Ascending aorta (tissue), 2 donors: Measurements from ENCODE around the gene TMEM263. TPM values are rescaled to one million over a fixed set of nuclear protein-coding genes. Genes with fewer than 3 reads are reported as not detected.

Experiments
- DNase-seq, 2 donors: peaks; one replicate each; pipeline ENCODE4 v3.0.0-alpha.2; 2019; ENCODE audit warnings: low spot score in 2 of 2
- H3K27ac ChIP-seq, 2 donors: fragments of 200-600 bp; sonication (generic); one replicate each; pipeline ENCODE4 v1.5.1; 2016 to 2017; ENCODE audit warnings: mild to moderate bottlenecking in 1 of 2
- H3K27me3 ChIP-seq: fragments of 200-600 bp; sonication (generic); one replicate; pipeline ENCODE4 v1.5.1; 2017
- H3K36me3 ChIP-seq, 2 donors: fragments of 200-600 bp; sonication (generic); one replicate each; pipeline ENCODE4 v1.5.1; 2016
- H3K4me1 ChIP-seq, 2 donors: fragments of 200-600 bp; sonication (generic); one replicate each; pipeline ENCODE4 v1.5.1; 2016 to 2017; ENCODE audit warnings: mild to moderate bottlenecking in 1 of 2
- H3K4me3 ChIP-seq, 2 donors: fragments of 200-600 bp; sonication (generic); one replicate each; pipeline ENCODE4 v1.5.1; 2016 to 2017; ENCODE audit warnings: mild to moderate bottlenecking in 1 of 2
- H3K9me3 ChIP-seq, 2 donors: fragments of 200-600 bp; sonication (generic); one replicate each; pipeline ENCODE4 v1.5.1; 2016
- intact Hi-C: fragments of 100-400 bp; cut with DNase I; formaldehyde crosslinking; loops from one replicate; pipeline ENCODE4 v1.15.1; 2023
- total RNA-seq: library from RNA; depleted of rRNA; stranded (reverse); fragments of >200 nt; gene quantifications from one replicate; pipeline ENCODE4 v1.1.0, GENCODE V29; 2016
- TF ChIP-seq, protein P1 (sequence below), 3 experiments: fragments of 200-600 bp in 2 of 3; fragments of 450-650 bp in 1 of 3; sonication (generic) in 2 of 3; IDR thresholded peaks; one replicate each; pipeline ENCODE4 v1.5.1; 2016 to 2019; ENCODE audit warnings: antibody characterized with exemption in 3 of 3, mild to moderate bottlenecking in 1 of 3, moderate library complexity in 1 of 3

TMEM263 gene
- total RNA-seq, 1 donor from 2014 or later, result 27.0 TPM

DNA sequence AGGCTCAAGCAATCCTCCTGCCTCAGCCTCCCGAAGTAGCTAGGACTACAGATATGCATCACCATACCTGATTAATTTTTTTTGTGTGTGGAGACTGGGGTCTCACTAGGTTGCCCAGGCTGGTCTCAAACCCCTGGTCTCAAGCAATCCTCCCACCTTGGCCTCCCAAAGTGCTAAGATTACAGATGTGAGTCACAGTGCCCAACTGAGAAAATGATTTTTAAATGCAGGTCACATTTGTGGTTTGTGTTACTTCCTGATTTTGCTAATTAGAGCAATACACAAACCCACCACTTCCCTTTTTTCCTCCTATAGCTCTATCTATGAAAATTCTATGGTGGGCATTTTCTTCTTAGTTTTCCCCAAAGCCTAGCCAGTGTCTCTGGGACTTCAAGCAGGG is 45.5 kb upstream of the TMEM263 start:
- H3K36me3 ChIP-seq, result no peaks in the 10 kb centered on the region
- TF ChIP-seq, protein P1, sequence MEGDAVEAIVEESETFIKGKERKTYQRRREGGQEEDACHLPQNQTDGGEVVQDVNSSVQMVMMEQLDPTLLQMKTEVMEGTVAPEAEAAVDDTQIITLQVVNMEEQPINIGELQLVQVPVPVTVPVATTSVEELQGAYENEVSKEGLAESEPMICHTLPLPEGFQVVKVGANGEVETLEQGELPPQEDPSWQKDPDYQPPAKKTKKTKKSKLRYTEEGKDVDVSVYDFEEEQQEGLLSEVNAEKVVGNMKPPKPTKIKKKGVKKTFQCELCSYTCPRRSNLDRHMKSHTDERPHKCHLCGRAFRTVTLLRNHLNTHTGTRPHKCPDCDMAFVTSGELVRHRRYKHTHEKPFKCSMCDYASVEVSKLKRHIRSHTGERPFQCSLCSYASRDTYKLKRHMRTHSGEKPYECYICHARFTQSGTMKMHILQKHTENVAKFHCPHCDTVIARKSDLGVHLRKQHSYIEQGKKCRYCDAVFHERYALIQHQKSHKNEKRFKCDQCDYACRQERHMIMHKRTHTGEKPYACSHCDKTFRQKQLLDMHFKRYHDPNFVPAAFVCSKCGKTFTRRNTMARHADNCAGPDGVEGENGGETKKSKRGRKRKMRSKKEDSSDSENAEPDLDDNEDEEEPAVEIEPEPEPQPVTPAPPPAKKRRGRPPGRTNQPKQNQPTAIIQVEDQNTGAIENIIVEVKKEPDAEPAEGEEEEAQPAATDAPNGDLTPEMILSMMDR (IDR thresholded peaks at IDR 0.05), result no peak
- no peaks in the 10 kb centered on the region for H3K27me3 ChIP-seq
- intact Hi-C loops, result loop anchor here (10.0 kb wide), 1 partner anchor 175 kb away; no protein-coding TSS in a partner anchor
- no peak overlapping the region for H3K4me3 ChIP-seq
- no peak overlapping the region for H3K27ac ChIP-seq
- H3K4me1 ChIP-seq, result no peaks in the 10 kb centered on the region
- no peak for DNase-seq
- H3K9me3 ChIP-seq, result no peaks in the 10 kb centered on the region

DNA sequence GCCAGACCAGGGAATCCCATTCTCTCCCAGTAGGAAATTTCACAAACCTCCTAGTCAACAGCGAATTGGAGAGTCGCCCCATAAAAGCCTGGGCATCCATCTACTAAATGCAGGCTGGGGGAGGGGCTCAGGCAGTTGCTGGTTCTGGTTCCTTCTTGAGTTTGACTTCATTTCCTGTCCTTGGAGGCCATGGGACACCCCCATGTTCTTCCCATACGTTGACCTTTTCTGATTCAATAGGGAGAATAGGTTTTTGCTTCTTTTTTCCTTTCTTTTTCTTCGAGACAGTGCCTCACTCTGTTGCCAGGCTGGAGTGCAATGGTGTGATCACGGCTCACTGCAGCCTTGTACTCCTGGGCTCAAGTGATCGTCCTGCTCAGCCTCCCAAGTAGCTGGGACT is 44.1 kb upstream of the TMEM263 start:
- Histone ChIP-seq H3K27me3 (no peaks in the 10 kb centered on the region), H3K4me3 (no peak overlapping the region), H3K9me3 (no peaks in the 10 kb centered on the region), H3K36me3 (no peaks in the 10 kb centered on the region), H3K4me1 (no peaks in the 10 kb centered on the region), H3K27ac (no peak overlapping the region)
- DNase-seq, result no peak
- TF ChIP-seq, protein P1 (IDR thresholded peaks at IDR 0.05), result no peak
- intact Hi-C loops, result loop anchor here (10.0 kb wide), 1 partner anchor 177 kb away; no protein-coding TSS in a partner anchor

DNA sequence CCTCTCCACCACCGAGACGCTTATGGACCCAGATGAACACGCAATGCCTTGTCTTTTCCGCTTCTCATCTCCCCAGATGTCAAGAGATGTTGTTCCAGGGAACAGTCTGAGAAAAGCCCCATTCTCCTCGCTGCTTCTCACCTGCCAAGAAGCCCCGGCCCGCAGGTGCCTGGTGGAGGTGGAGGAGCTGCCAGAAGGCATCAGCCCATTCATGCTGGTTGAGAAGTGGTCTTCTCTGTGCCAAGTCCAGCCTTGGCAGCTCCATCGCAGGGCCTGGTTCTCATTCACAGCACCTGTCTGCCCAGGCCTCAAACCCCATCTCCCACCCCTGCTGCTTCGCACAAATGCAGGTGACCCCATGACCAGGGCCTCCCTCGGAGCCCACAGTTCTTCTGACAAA is 42.3 kb upstream of the TMEM263 start:
- TF ChIP-seq, protein P1 (IDR thresholded peaks at IDR 0.05), result no peak
- intact Hi-C loops, result loop anchor here (10.0 kb wide), 1 partner anchor 179 kb away; no protein-coding TSS in a partner anchor
- H3K4me3 ChIP-seq, result no peak overlapping the region

DNA sequence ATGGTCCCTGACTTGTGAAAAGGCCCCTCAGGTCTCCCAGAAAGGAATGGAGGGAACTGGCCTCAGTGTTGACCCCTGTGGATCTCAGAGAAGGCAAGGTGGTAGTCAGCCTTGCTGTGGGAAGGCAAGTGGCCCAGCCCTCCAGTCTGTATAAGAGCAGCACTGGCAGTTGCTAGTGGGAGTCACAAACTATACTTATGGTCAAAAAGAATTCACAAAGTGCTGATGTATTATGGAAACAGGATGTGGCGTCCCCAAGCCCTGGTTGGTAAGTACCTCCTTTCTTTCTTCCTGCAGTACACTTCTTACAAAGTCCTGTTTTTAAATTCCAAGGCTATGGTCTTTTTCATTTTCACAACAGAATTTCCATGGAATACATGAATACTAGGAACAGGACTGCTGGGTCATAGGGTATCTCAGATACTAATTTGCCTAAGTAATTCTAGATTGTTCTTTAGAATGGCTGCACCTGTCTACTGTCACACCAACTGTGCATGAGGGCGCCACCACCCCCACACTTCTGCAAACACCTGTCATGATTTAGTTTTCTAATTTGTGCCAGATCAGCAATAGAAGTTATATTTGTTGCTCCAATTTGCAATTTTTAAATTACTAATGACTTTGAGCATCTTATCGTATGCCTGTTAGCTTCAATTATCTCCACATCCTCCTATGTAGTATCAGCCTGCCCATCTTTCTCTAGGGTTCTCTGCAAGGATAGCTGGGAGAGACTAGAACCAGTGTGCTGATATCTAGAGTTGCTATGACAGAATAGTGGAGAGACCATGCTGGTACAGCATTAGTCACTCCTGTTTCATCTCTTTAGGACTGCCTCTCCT is 40.7 kb upstream of the TMEM263 start:
- no peak for DNase-seq
- Histone ChIP-seq H3K27ac (no peak overlapping the region), H3K36me3 (no peaks in the 10 kb centered on the region), H3K4me3 (no peak overlapping the region), H3K9me3 (no peaks in the 10 kb centered on the region), H3K4me1 (no peaks in the 10 kb centered on the region), H3K27me3 (no peaks in the 10 kb centered on the region)
- intact Hi-C loops, result loop anchor here (10.0 kb wide), 1 partner anchor 180 kb away; no protein-coding TSS in a partner anchor
- TF ChIP-seq, protein P1 (IDR thresholded peaks at IDR 0.05), result no peak

More for the DNA sequence above, 42.3 kb upstream of the TMEM263 start:
- Histone ChIP-seq H3K36me3 (no peaks in the 10 kb centered on the region), H3K27ac (no peak overlapping the region), H3K9me3 (no peaks in the 10 kb centered on the region), H3K27me3 (no peaks in the 10 kb centered on the region), H3K4me1 (no peaks in the 10 kb centered on the region)
- DNase-seq, result no peak

DNA sequence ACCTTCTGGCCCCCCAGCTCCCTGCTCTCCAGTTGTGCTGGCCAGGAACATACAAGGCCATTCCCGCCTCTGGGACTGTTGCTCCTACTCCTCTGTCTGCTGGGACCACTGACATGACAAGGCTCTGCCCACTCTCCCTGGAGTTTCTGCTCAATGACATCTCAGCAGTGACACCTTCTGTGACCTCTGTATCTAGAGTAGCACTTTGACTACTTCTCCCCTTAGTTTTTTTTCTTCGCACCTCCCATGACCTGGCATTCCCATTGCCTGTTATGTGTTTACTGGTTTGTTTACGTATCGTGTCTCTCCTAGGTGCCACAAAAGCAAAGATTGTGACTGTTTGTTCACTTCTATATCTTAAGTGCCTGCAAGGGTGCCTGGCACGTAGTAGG is 40.1 kb upstream of the TMEM263 start:
- intact Hi-C loops, result loop anchor here (10.0 kb wide), 1 partner anchor 181 kb away; no protein-coding TSS in a partner anchor
- TF ChIP-seq, protein P1 (IDR thresholded peaks at IDR 0.05), result no peak

More for the DNA sequence above, 40.1 kb upstream of the TMEM263 start:
- no peaks in the 10 kb centered on the region for H3K27me3 ChIP-seq
- no peaks in the 10 kb centered on the region for H3K9me3 ChIP-seq
- H3K4me1 ChIP-seq, result no peaks in the 10 kb centered on the region
- no peak overlapping the region for H3K4me3 ChIP-seq
- no peak overlapping the region for H3K27ac ChIP-seq
- no peak for DNase-seq
- H3K36me3 ChIP-seq, result no peaks in the 10 kb centered on the region
